Stimulated activated CD4-positive, alpha-beta T cell treated with anti-CD3 and anti-CD28 coated beads, TNF-alpha, amount 100 ng/mL, for 24 hours (primary cell): ENCODE measurements around the gene USP48.
"Not testable (repeated sequence)": the region's sequence is repeated elsewhere in the genome, so short reads cannot be mapped to it uniquely, and the experiment has no call there.

ENCODE experiments used
- DNase-seq, 3 experiments: peaks; one replicate each; pipeline ENCODE4 v3.0.0-alpha.2; 2020; ENCODE audit warnings: low read depth in 3 of 3

Gene USP48

DNA sequence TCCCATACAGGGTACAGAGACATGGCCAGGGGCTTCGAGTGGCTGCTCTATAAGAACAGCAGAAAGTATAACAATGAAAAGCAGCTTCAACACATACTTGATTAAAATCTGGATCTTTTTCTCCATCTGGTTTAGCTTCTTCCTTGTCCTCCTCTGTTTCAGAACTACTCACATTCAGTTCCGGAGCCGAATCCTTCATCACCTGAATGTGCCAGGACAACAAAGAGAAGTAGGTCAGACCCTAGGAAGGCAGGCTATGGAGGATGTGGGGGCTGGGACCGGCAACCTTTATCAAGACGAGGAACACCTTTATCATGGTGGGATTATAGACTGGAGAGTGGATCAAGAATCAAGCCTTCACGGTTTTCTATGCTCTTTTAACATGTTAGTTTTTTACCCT lies 81.5 kb downstream of the USP48 start:
- DNase-seq = no peak

DNA sequence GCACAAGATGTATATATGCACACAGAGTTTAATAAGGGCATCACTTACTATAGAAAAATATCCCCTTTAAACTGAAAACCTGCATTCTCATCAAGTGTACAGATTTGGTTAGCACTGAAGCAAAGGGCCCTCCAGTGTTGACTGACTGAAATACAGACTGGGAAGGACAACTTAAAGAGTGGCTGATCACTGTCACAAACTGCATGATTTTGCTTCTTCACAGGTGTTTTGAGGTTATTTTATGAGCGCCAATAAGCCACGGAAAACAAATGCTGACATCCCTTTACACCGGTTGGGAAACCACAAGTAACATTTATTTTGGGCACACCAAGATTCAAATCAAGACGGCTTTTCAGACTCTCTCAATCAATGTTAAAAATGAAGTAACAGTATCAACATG lies 82.9 kb downstream of the USP48 start:
- DNase-seq = no peak

DNA sequence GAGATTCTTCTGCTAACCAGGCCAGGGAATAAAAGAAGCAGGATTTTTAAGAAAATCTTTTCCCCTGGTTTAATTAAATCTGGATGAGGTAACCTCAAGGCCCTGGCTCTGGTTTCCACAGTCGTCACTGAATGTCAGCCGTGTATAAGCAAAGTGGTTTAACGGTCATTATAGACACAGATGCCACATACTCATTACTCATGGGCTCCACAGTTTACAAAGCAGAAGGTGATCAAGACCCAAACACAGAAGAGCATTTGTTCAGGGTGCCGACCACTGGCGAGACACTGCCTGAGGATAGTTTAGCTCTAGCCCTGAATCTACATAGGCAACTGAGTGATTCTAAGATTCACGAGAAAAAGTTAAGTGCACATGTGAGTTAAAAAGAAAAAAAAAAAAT lies 86.0 kb downstream of the USP48 start:
- no peak for DNase-seq

DNA sequence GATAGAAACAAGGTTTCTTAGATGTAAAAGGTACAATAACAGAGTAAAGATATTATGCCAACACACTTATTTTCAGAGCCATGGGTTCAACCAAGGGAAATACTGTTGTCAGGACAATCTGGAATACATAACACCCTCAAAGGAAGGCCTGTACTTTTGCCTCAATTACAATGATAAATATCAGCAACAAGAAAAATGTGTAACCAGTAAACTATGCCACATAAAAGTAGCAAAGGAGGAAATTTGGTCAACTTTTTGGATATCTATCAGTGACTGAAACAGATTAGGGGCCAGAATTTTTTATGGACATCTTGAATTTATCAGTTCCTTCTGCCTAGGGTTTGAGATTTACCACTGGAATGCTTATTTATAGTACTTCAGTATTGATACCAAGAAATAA lies 89.2 kb downstream of the USP48 start:
- no peak for DNase-seq

DNA sequence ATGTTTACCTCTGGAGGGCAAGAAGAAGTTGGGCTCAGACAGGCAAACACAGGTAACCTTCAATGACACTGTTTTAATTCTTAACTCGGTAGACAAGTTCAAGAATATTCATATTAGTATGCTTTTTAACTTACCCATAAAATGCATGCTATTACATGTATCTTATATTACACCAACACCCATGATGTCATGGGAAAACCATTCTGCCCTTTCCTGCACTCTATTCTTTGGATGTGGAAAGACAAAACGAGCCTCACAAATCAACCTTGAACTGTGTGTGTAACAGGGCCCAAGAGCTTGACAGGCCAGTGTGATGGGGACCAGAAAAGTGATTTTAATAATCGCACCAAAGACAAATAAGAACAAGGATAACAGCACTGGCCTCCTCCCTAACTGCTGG lies 91.2 kb downstream of the USP48 start:
- no peak for DNase-seq

DNA sequence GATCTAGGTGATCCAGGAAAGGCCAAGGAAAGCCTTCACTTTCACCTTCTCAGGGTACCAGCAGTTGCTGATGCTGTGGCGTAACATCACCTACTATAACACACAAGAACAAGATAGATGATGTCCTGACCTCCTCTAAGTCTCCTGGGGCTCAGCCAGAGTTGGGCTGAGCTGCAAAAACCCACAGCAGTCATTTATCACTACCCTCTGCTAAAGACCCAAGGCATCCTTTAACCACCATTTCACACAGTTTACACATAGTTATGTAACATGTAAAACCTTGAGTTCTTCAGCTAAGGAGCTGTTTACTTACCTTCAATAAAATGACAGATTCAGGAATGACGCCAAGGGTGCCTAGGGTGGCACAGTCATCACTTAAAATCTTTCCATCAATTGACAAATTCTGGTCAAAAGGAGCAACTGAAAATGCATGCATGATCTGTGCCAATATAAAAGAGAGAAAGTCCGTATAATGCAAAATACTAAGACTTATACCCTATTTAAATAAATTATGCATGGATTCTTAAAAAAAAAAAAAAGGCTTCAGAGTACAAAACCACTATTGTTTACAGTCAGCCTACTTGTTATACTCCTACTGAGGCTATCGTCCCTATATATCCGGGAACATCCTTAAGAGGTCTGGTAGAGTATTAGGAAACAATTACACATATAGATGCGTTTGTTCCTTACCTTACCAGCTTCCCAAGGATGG lies 93.1 kb downstream of the USP48 start:
- no peak for DNase-seq

DNA sequence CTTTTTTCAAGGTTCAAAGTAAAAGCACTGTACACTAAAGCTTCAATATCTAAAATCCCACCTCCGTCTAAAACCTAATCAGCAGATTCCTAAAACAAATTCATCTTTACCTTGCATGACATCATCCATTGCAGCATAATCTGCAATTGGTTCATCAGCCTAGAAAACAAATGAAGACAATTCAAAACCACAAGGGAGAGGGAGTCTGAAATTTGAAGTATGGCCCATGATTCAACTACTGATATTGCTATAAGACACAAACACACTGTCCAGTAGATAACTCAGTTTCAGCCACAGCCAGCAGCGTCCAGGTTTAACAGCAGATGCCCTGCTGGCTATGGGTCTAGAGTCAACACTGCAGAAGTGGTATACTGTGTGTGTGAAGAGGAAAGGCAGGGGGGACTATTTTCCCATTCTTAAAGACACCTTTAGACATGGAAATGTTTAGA lies 95.8 kb downstream of the USP48 start:
- no peak for DNase-seq

DNA sequence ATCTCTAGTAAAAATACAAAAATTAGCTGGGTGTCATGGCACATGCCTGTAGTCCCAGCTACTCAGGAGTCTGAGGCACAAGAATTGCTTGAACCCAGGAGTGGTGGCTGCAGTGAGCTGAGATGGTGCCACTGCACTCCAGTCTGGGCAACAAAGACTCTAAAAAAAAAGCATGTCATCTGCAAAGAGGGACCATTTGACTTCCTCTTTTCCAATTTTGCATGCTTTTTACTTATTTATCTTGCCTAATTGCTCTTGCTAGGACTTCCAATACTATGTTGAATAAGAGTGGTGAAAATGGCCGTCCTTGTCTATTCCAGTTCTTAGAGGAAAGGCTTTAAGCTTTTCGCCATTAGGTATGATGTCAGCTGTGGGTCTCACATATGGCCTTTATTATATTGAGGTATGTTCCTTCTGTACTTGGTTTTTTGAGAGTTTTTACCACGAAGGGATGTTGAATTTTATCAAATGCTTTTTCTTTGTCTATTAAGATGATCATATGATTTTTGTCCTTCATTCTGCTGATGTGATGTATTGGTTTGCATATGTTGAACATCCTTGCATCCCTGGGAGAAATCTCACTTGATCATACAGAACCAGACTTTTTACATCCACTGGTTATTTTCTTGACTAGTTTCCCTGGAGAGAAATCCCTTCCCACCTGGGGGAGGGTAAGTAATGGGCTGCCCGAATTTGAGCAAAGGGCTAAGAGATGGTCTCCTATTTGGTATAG lies 96.8 kb downstream of the USP48 start:
- DNase-seq = no peak

DNA sequence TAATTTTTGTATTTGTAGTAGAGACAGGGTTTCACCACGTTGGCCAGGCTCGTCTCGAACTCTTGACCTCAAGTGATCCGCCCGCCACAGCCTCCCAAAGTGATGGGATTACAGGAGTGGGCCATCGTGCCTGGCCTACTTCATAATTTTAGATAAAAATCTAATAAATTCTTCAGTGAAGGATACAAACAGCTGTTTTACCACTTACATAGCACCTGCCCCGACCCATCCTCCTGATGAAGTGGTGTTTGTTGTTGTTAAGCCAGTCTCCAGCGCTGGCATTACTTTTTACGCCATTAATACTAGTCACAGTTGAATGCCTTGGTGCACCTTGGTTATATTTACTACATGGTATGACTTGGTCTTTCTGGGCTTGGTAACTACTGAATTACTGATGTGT lies 101.5 kb downstream of the USP48 start:
- no peak for DNase-seq

DNA sequence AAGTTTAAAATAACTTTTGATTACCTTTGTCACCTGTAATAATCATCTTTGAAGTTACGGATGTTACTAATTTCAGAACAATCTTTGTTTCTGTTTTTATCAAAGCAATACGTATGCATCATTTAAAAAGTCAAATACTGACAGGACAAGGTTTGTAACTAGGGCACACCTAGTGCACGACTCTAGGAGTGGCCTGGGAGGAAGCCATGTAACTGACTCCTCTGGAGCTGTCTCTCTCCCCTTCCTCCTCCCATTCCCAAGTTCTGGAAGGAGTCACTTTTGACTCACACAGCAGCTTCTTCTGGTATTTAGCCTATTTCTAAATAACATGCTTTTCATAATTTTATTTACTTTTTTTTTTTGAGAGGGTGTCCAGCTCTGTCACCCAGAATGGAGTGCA lies 102.0 kb downstream of the USP48 start:
- no peak for DNase-seq

DNA sequence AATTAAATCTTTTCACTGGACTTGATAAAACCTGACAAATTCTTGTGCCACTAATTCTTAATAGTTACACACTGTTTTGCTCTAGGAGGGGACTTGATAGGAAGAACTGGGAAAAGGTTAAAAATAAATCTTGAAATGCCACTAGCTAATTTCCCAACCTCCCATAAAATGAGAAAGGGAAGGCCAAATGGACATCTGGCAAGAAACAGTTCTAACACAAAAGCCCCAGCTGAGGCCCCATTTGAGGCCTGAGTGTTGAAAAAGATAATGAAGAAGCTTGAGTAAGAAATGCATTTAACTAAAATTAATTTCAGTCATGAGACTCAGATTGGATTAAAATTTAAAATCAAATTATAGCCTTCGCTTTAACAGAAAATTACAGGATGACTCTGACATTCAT lies 102.6 kb downstream of the USP48 start:
- no peak for DNase-seq

DNA sequence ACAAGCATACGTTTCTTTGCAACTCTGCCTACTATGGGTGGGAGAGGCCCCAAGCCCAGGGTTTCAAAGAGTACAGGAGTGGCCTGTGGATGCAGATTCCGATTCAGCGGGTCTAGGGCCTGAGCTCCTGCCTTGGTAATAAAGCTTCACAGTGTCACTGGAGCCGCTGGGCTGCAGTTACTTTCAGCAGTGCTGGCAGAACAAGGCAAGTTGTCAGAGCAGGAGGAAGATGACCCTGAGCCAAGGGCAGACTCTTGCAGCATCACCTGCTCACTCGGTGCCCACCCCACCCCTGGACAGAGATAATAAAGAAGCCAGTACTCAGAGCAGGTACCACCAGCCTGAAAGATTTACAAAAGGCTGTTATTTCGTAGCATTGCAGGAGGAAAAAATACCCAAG lies 105.8 kb downstream of the USP48 start:
- no peak for DNase-seq

DNA sequence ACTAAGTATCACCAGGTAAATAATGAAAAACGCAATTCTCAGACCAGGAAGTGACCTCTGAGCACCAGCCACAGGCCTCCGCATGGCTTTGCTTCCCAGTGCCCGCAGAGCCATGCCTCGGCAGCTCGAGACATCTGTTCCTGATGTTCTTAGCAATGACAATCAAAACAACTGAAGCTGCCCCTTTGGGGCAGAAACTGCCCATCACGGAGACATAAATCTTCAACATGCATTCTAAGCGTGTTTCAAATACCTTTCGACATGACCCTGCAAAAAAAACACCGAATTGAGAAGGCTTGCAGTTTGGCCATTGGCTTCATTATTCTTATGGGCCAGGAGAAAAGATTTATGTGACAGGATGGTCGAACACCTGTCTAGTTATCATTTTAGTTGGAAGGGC lies 108.0 kb downstream of the USP48 start:
- DNase-seq = no peak

DNA sequence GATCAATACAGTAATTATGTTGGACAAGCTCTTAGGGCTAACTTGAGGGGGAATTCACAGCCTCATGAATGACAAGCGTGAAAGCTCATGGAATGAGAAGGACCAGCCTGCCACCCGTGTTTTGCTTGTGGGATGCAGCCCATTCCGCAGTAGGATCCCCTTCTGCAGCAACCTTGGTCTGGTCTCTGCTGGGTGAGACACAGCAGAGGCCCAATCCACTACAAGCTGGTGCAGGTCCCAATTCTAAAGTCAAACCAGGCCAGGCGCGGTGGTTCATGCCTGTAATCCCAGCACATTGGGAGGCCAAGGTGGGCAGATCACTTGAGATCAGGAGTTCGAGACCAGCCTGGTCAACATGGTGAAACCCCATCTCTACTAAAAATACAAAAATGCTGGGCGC lies 109.1 kb downstream of the USP48 start:
- not testable (repeated sequence) for DNase-seq

DNA sequence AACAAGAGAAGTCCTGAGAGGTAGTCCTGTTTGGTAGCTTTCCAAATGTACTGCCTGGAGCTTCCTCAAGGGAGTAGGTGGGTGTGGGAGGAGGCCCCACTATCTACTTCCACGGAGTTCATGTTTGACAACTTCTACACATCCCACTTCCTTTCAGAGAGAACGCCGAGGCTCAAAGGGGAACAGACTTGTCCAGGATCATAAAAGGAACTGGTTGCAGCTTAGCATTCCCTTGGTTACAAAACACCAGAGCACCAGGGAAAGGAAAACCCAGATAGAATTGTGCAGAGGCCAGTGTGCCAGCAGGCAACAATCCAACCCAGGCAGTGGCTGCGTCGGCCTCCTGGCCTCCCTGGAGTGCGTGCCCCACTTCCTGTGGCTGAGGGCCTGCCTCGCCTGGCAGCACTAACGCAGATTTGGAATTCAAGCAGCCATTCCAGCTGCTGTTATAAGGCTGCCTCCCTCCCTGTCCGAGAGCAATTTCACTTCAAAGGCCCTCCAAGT lies 109.6 kb downstream of the USP48 start:
- no peak for DNase-seq

DNA sequence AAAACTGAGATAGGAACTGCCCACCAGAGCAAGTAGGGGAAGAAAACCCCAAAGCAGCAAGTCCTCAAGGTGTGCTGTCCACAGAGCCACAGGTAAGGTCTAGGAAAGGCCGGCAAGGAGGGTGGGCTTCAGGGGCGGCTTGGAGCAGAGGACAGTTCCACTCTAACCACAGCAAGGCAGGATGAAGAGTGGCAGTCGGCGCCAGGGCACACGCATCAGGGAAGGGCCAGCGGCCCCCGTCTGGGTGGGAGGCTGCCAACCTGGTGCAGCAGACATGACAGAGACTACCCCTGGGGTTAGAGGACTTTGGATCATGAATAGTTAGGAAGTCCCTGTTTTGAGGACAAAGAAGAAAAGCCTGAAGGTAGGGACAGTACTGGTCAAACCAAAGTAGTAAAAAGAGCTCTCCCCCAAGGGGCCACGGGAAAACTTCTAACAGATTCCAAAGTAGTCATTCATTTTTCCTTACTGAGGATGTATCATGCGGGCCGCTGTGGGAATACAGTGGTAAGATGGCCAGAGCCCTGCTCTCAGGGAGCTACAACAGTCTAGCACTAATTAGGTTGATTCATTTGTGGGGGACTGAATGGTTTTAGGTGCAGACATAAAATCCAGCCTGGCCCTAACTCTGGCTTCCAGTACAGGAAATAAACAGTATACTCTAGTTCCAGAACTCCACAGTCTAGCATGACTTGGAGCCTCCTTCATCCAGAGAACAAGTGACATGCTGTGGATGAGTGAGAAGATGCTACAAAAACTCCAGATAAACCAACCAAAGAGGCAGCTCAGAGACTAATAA lies 110.3 kb downstream of the USP48 start:
- DNase-seq = no peak

DNA sequence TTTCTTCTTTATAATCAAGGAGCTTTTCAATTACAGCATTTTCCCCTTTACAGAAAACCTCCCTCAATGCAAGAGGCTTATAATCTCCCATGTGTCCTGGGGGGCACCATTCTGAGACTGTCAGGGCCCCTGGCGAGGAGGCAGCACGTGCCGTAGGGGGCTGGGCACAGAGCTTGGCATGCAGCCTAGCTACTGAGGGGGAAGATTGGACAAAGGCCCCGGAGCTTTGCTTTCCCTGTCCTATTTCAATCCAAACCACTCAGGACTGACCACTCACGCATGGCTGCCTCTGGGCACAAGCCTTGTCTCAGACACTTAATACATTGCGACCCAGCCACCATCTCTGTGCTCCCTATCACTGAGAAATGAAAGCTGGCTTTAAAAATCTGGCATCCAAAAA lies 111.0 kb downstream of the USP48 start:
- no peak for DNase-seq

DNA sequence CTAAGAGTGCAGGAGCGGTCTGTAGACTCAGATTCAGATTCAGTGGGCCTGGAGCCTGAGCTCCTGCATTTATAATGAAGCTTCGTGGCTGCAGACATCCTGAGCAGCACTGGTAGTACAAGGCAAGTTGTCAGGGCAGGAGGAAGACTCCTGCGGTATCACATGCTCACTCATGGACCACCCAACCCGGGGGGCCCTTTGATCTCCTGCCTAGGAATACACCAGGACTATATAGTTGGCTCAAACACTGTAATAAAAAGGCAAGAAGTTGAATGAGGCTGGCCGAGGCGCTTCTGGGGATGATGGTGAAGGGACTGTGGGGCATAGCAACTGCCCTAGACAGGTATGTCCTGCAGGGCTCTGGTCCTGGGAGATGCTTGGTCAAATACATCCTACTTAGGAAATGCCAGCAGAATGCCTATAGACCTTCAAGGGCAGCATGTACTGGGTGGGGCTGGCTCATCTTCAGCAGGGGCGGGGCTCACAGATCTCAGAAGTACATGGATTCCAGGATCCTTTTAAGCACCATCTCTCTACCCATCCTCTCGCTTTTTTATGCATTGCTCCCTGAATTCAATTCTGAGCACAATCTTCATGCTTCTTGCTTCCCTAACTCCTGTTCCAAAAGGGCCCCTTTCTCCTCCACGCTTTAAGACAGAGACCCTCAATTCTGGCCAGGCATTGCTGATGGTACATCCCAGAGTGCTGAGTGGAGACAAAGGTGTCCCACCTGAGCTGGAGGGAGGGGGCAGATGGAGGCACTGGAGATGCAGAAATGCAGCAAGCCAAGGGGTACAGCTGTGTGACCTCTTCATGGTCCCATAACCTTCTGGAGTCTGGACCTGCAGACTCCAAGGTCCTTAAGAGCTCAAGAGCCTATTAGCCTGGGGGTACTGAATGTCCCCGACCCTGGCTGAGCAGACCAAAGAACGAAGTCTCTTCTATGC lies 111.7 kb downstream of the USP48 start:
- DNase-seq = no peak

DNA sequence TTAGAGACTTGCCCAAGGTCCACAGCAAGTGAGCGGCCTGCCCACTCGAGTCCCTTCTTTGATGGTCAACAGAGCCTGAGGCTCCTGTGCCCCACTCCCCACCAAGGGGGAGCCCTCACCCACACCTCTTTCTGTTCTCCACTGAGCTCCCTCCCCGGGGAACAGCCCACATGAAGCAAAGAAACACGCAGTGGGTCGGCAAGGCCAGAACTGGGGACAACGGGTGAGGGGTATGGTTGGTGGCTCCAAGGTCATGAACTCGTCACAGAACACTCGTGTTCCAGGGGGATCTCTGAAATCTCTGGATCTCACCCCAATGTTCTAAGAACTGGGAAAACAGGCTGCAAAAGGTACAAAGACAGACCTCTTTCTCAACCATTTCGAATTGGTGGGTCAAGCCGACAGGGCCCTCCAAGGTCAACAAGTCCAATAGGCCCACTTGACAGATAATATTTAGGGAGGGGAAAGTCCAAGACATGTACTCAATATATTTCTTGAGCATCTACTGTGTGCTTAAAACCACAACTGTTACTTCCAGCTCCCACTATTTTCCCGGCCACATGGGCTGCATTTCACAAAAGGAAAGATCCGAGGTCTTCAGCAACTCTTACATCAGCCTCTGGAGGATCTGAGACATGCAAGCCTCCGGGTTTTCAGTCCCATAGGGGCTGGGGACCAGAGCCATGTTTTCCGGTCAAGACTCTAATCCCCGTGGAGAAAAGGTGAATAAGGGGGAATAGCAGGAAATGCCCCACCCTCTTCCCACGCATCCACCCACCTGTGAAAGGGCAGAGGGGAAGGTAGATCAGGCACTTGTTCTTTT lies 112.7 kb downstream of the USP48 start:
- DNase-seq = no peak

DNA sequence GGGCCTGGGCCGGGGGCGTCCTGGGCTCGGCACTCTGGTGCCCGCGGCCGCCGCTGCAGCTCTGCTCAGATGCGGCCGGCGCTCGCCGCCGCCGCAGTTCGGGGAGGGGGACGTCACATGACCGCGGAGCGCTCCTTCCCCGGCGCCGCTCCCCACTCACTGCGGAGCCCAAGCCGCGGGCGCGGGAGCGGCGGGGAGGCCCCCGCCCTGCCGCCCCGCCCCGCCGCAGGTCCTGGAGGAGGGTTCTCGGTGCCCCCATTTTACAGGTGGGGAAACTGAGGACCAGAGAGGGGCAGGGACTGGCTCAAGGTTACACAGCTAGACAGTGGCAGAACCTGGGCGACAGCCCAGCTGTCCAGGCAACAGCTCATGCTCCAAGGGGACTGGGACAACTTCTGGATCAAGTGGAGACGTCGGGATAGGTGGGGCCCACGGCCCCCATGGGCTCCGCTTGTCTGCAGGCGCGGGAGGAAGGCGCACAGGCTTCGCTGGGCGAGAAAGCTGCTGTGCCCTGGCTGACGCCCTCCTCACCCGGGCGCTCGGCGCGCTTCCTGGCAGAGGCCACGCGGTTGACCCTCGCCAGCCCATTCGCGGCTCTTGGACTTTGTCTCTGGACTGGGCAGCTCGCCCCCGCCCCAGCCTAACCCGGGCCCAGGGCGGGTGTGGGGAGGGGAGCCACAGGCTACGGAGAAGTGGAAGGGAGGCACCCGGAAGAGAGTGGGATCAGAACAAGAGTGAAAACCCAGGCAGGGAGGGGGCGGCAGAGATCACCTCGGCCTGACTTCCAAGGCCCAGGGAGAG lies 113.5 kb downstream of the USP48 start, which contains the start of gene RAP1GAP:
RAP1GAP (minus strand) TSS at position 100 of the 801 bp plus-strand sequence. CDS start 49,325 bp downstream, outside the sequence.
- peak in 1 of 3 experiments; percentile 22 for DNase-seq
